Activated CD4-positive, alpha-beta T cell treated with anti-CD3 and anti-CD28 coated beads for 4 hours (primary cell): ENCODE data around the gene TAB2.

Experiments
- DNase-seq, 2 donors: peaks; one replicate each; pipeline ENCODE4 v3.0.0-alpha.2; 2020

The TAB2 gene

GRCh38 chr6:149313861-149314260, 3.7 kb upstream of the TAB2 start:
- DNase-seq = no peak

- DNase-seq = no peak
Measured at GRCh38 chr6:149314325-149314905, 3.1 kb upstream of the TAB2 start.

GRCh38 chr6:149316108-149316727, 1.3 kb upstream of the TAB2 start:
- DNase-seq = no peak

GRCh38 chr6:149316740-149317643, 520 bp upstream of the TAB2 start:
- peak; percentile 88 to 90 for DNase-seq

- DNase-seq = no peak
Measured at GRCh38 chr6:149318581-149319286, 1.2 kb downstream of the TAB2 start.

- no peak for DNase-seq
Measured at GRCh38 chr6:149319422-149319821, 1.9 kb downstream of the TAB2 start.

- DNase-seq = peak; percentile 13 to 18
Measured at GRCh38 chr6:149320016-149320415, 2.5 kb downstream of the TAB2 start.

GRCh38 chr6:149320796-149321195, 3.3 kb downstream of the TAB2 start:
- DNase-seq = no peak

GRCh38 chr6:149323353-149323752, 5.8 kb downstream of the TAB2 start:
- no peak for DNase-seq

- no peak for DNase-seq
Measured at GRCh38 chr6:149323925-149324324, 6.4 kb downstream of the TAB2 start.

- DNase-seq = no peak
Measured at GRCh38 chr6:149324428-149324827, 6.9 kb downstream of the TAB2 start.

- DNase-seq = no peak
Measured at GRCh38 chr6:149325648-149326236, 8.2 kb downstream of the TAB2 start.

GRCh38 chr6:149327638-149328037, 10.1 kb downstream of the TAB2 start:
- no peak for DNase-seq

- DNase-seq = no peak
Measured at GRCh38 chr6:149328083-149328482, 10.6 kb downstream of the TAB2 start.

GRCh38 chr6:149329529-149329928, 12.0 kb downstream of the TAB2 start:
- DNase-seq = no peak

GRCh38 chr6:149330133-149330532, 12.6 kb downstream of the TAB2 start:
- no peak for DNase-seq

GRCh38 chr6:149331043-149331807, 13.7 kb downstream of the TAB2 start:
- no peak for DNase-seq

- DNase-seq = no peak
Measured at GRCh38 chr6:149331871-149332270, 14.4 kb downstream of the TAB2 start.

GRCh38 chr6:149332602-149333265, 15.2 kb downstream of the TAB2 start:
- DNase-seq = no peak

- no peak for DNase-seq
Measured at GRCh38 chr6:149333266-149333620, 15.7 kb downstream of the TAB2 start.

GRCh38 chr6:149334201-149334600, 16.7 kb downstream of the TAB2 start:
- DNase-seq = no peak
